ENCODE data around the gene IRF2BP1.
A peak's percentile ranks its signal among the peaks of the same experiment; 100 is the strongest.

IRF2BP1 gene, protein sequence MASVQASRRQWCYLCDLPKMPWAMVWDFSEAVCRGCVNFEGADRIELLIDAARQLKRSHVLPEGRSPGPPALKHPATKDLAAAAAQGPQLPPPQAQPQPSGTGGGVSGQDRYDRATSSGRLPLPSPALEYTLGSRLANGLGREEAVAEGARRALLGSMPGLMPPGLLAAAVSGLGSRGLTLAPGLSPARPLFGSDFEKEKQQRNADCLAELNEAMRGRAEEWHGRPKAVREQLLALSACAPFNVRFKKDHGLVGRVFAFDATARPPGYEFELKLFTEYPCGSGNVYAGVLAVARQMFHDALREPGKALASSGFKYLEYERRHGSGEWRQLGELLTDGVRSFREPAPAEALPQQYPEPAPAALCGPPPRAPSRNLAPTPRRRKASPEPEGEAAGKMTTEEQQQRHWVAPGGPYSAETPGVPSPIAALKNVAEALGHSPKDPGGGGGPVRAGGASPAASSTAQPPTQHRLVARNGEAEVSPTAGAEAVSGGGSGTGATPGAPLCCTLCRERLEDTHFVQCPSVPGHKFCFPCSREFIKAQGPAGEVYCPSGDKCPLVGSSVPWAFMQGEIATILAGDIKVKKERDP

DNA sequence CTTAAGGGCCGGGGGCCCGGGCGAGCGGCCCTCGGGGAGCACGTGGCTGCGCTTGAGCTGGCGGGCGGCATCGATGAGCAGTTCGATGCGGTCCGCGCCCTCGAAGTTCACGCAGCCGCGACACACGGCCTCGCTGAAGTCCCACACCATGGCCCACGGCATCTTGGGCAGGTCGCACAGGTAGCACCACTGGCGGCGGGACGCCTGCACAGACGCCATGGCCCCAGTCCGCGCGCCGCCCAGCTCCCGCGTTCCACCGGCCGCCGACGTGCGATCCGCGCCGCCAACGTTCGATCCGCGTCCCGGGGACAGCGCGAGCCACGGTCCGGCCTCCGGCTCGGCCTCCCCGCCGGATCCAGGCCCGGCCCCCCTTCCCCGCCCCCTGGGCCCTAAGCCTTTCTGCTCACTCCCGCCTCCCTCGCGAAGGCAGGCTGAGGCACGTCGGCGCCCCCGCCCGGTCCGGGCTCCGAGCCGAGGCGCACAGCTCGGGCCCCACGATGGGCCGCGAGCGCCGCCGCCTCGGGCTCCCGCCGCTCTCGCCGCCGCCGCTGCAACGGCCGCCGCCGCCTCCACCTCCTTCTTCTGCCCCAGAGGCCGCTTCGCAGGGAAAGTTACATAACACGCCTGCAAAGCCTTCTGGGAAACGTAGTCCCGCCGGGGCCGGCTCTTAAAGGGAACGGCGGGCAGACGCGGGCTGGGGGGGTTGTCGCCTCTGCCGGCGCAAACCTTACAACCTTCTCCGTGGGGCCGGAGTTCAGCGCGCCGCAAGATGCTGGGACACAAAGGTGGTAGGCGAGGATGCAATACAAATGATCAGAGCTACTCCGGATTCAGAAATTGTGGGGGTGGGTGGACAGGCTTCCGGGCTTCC is at the start of gene IRF2BP1:
IRF2BP1 (minus strand) TSS at position 586 of the 871 bp plus-strand sequence; CDS start at position 219, 367 bp downstream.
- peak; percentile 86 for DNase-seq

DNA sequence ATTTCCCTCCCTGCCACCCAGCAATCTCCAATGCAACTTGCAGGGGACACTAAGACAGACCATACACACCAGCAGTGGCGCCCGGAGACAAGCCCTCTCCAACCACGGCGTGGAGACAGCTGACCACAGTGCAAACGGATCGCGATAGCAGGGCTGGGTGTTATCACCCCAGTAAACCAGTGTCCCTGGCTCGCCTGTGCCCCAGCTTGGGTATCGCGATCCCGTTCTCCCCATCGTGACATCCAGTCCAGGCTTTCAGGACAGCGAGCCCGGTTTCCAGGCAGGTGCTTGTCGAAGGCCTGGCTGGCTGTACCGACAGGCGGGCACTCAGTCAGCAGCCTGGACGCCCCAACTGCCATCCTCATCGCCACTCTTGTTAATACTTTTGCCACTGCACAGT is 49.3 kb upstream of the IRF2BP1 start:
- no peak for DNase-seq

DNA sequence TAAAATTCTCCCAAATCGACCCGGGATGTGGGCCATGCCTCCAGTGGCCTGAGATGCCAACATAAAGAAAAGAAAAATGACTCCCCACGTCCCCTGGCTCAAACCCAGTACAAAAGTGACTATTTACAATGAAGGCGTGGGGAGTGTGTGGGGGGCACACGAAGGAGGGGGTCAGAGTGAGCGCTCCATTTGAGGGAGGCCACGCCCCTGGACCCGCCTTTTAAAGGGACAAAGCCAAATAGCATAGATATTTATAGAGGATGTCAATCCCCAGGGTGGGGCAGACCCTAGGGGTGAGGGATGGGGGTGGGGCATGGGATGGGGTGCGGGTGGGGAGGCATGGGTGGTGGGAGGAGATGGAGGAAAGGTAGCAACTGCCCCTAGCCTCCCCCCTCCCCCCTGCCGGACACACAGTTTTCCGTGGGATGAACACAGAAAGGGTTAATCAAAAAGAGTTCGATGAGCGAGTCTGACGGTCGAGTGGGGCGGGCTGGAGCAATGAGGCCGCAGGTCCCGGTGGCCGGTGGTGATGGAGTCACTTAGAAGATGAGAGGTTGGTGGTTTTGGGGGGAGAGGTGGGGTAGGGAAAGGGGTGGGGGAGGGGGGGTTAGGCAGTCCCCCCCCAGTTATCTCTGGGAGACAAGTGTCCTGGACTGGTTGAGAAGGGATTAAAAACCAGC is 48.8 kb upstream of the IRF2BP1 start:
- DNase-seq, result no peak

DNA sequence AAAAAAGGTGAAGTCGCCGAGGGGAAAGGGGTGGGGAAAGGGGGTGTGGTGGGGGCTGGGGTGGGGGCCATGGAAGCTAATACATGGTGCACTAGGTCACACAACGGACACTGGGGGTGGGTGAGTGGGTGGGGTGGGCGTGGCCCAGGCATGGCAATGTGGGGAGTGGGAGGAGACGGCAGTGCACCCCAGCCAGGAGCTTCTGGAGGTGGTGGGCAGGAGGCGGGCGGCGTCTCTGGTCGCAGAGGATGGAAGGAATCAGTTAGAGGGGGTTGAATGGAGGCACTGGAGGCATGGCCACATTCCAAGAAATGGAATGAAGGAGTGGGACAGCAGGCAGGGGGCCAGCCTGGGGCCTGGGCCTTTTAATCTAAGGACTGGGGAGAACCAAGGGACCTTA is 47.8 kb upstream of the IRF2BP1 start:
- DNase-seq, result no peak

DNA sequence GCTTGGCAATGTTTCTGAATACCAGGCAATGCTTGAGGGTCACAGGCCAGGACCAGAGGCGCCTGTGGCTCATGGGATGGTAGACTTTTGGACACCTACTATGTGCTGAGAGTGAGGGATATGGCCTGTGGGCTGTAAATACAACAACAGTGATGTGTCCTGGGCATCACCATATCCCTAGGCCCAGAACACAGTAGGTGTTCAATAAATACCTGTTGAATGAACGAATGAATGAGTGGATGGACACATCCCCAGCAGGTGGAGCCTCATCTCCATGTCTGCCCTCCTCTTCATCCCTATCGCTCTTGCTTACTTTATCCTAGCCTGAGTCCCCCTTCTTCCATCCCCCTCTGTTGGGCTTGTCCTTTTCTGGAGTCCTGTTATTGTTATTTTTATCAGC is 45.1 kb upstream of the IRF2BP1 start:
- DNase-seq, result no peak

DNA sequence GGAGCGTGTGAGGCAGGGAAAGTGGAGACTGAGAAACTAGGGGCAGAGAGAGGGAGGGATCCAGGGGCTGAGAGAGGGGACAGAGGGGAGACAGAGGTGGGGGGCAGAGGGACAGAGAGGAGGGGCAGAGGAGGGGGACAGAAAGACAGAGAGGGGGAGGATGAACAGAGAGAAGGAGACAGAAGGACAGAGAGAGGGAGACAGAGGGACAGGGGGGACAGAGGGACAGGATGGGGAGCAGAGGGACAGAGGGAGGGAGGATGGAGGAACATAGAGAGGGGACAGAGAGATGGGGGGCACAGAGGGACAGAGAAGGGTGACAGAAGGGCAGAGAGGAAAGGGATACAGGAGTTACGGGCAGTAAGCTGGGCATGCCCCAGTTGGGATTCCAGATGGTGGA is 43.3 kb upstream of the IRF2BP1 start:
- no peak for DNase-seq

DNA sequence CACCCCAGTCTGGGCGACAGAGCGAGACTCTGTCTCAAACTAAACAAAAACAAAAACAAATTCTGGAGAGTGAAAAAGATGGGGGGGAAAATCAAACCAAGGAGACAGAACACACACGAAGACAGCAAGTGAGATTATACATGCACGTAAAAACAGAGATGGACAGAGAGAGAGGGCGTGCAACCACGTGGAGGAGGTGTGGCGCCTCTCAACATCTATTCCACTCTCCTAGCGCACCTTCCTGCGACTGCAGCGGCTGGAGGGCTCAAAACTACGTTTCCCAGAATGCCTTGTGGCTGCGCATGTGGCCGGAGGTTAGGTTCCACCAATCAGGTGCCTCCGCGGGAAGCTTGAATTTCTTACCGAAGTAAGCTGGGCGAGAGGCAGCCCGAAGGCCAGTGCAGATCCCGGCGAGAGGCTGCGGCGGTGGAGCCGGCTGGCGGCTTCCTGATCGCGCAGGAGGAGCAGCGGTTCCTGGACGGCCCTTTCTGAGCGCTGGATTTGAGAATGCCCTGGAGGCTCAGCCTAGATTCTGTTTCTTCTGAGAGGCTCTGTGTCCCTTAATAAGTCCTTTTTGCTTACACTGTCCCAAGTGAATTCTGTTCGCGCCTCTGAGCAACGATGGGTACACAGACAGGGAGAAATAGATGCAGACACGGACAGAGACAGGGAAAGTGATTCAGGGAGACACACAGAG is 41.8 kb upstream of the IRF2BP1 start:
- peak; percentile 90 for DNase-seq

DNA sequence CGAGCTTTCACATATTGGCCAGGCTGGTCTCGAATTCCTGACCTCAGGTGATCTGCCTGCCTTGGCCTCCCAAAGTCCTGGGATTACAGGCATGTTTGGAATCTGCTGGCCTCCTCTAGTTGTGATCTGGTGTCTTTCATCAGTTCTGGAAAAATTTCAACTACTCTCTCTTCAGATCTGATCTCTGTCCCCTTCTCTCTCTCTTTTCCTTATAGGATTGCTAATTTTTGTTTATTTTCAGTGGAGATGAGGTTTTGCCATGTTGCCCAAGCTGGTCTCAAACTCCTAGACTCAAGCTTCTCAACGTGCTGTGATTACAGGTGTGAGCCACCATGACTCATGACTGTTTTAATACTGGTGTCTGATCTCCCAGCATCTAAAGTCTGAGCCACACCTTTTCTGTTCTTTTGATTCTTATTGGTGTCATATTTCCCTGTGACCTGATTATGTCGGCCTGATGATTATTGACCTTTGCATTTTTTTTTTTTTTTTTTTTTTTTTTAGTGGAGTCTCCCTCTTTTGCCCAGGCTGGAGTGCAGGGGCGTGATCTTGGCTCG is 39.0 kb upstream of the IRF2BP1 start:
- no peak for DNase-seq

DNA sequence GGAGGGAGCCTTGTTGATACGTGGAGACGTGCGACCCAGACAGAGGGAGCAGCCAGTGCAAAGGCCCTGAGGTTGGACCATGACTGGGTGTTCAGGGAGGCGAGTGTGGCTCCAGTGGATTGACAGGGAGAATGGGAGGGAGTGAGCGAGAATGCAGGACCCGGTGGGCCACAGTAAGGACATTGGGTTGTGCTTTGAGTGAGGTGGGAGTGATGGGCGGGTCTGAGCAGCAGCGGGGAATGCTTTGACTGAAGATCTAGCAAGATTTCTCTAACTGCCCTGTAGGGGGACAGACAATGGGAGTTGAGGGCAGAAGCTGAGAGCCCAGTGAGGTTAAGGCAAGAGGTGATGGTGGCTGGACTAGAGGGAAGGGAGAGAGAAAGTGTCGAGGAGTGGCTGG is 36.3 kb upstream of the IRF2BP1 start:
- no peak for DNase-seq

DNA sequence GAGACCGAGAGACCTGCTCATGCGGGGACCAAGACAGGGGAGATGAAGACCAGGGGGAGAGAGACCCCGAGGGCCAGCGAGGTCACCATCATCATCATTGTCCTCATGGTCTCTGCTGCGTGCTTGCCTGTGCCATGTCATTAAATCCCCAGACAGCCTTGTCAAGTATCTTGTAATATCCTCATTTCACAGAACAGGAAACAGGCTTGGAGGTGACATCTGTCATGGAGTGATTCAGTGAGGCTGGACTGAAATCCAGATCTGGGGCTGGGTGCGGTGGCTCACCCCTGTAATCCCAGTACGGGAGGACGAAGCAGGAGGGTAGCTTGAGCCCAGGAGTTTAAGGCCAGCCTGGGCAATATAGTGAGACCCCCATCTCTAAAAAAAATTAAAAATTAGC is 34.5 kb upstream of the IRF2BP1 start:
- no peak for DNase-seq

DNA sequence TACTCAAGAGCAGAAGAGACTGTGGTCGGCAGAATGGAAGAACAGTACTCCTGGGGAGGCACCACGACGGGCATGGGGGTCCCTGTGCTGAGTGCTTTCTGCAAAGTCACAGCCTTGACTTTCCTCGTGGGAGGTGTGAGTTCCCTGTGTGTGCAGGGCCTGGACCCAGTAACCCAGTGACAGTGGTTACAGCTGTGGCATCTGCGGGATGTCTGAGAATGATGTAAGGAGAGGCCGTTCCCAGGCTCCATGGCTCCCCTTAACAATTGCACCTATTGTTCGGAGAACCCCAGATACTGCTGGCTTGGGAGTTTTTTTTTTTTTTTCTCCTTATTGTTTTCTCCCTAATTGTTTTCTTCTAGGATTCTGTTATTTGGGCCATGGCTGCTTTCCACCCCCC is 33.7 kb upstream of the IRF2BP1 start:
- DNase-seq, result no peak

DNA sequence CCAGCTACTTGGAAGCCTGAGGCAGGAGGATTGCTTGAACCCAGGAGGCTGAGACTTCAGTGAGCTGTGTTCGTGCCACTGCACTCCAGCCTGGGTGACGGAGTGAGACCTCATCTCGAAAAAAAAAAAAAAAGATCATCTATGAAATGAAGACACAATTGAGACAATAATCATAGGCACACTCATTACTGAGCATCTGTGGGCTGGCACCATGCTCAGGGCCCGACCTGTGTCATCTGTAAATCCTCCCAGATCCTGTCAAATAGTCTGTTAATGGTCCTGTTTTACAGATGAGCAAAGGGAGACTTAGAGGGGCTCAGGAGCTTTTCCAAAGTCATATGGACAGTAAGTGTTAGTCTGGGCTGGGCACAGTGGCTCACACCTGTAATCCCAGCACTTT is 32.8 kb upstream of the IRF2BP1 start:
- no peak for DNase-seq

DNA sequence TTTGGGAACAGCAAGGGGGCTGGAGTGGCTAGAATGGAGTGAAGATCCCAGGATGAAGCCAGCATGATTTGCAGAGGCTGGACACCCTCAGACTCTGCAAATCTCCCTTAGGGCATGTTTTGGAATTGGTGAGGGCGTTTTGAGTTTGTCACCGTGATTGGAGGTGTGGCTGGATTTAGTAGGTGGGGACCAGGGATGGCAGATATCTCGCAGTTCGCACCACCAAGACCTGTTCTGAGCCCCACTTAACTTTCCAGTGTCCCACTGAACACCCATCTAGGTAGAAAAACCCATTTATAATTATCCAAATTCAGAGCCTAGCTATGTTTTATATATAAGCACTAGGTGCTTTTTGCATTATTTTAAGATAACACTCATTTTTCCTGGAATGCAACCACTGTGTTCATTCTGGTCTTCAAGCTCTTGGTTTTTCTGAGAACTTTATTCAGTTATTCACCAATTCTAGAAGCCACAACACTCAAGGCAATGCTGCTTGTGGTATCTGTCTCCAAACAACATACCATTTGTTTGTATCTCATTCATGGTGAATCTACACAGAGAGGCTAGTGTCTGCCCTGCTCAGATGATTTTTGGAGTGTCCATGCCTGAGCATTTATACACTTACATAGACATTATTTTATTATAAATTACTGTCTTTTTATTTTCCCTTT is 31.6 kb upstream of the IRF2BP1 start:
- no peak for DNase-seq

DNA sequence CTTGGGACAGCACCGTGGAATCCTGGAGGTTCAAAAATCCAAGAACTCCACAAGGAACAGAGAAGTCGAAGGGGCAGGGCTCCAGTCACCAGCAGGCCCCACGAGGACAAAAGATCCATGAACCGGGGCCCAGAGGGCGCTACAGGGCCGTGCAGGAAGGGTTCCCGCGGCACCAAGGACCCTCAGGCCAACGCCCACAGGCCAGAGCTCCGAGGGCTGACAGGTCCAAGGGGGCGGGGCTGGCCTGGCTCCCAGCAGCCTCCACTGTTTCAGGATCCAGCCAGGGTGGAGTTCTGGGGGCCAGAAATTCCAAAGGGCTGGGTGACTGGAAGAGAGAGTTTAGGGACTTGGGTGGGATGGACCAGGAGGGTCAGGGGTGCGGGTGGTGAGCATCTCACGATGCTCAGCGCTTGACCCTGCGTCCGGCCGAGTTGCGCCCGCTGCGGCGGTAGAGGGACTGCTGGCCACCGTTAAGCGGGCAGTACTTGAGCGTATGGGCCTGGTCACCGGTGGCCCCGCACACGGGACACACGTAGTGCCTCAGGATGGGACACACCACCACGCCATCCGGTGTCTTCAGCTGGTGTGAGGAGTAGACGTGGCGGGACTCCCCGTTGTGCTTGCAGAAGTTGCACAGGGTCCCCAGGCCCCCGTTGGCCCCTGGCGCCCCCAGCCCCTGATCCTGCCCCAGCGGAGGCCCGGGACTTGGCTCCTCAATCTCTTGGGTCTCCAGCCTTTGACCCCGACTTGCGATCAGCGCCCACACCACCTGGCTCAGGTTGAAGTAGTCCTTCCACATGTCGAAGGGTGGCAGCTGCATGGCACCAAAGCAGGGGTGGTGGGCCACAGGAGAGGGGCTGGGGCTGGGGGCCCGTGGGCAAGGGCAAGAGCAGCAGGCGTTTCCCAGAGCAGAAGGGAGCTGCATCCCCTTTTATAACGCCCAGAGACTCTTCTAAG is 28.2 kb upstream of the IRF2BP1 start, which contains the start of gene NANOS2:
NANOS2 (minus strand) TSS at position 905 of the 957 bp plus-strand sequence; CDS start at position 820, 85 bp downstream.
- no peak for DNase-seq

DNA sequence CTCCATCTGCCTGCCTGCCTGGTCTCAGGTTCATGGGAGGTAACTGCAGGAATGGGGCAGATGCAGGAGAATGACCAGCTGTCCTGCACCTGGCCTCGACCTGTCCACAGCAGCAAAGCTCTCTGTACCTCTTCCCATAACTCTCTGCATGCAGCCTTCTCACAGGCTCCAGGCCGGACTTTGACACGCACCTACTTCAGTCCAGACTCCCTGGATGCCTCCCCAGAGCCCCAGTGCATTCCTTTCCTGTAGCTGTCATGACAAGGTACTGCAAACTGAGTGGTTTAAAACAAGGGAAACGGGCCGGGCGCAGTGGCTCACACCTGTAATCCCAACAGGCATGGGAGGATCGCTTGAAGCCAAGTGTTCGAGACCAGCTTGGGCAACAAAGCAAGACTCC is 25.4 kb upstream of the IRF2BP1 start:
- DNase-seq, result no peak

DNA sequence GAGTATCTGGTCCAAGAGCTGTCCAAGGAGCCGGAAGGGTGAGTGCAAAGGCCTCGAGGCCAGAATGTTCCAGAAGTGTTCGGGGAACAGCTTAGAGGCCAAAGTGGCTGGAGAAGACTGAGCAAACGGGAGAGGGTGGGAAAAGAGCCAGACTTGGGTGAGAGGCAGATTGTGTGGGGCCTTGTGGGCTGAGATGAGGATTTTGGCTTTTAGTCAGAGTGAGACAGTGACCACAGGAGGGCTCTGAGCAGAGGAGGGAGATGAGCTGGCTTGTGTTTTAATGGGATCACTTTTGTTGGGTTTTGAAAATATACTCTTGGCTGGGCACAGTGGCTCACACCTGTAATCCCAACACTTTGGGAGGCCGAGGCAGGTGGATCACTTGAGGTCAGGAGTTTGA is 23.0 kb upstream of the IRF2BP1 start:
- no peak for DNase-seq

DNA sequence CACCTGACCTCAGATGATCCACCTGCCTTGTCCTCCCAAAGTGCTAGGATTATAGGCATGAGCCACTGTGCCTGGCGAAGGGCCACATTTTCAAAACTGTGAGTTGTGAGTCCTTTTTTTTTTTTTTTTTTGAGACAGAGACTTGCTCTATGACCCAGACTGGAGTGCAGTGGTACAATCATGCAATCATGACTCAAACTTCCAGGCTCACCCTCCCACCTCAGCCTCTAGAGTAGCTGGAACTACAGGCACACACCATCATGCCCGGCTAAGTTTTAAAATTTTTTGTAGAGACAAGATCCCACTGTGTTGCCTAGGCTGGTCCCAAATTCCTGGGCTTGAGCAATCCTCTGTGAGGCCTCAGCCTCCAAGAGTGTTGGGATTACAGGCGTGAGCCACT is 20.3 kb upstream of the IRF2BP1 start:
- DNase-seq, result no peak

DNA sequence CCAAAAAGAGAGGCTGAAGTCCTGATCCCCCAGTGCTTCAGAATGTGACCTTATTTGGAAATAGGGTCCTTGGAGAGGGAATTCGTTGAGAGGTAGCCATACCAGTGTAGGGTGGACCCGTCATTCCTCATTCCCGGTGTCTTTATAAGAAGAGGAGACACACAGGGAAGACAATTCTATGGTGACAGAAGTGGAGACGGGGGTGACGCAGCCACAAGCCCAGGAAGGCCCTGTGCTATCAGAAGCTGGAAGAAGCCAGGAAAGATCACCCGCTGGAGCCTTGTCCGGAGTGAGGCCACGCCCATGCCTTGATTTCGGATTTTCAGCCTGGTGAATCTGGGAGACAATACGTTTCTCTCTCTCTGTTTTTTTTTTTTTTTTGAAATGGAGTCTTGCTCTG is 19.1 kb upstream of the IRF2BP1 start:
- DNase-seq, result no peak

DNA sequence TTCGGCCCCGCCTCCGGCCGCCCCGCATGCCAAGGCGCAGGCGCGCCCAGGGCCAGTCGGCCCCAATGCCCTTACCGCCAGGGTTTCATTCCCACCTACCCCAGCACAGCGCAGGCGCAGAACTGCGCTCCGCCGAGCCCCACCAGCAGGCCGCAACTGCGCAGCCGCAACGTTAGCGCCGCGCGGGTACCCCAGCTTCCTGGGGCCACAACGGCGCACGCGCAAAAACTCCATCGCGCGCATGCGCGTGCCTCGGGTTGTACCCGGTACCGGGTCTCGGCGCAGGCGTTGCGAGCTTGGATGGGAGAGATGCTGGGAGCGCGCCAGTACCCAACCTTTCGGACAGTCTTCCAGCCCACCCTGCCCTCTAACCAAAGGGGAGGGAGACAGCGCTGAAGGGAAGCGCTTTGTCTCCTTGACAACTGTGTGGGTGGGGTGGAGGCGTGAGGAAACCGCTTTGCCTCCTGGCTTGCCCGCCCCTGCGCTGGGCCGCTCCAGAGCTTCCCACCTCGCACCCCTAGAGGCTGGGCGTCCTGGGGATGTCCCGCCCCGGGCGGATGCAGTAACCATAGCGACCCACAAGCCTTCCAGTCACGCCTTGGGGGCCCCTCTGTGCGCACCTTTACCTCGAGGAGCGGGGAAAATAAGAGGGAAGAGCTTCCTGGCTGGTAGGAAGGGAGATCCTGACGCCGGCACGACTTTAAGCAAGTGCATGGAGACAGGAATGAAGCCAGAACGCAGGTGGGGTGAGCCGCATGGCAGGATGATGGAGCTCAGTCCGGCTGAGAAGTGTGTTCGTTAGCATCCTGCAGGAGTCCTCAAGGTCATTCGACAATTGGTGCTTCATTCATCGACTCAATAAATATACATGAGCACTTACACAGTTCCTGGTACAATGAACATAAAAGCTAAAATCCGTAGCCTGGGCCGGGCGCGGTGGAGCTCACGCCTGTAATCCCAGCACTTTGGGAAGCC is 17.0 kb upstream of the IRF2BP1 start:
- peak; percentile 94 for DNase-seq
